NCI-H1105 (cell line): ENCODE data around the gene PRKCZ.
A peak's percentile ranks its signal among the peaks of the same experiment; 100 is the strongest.

ENCODE experiments used
- DNase-seq: peaks from one replicate; lab custom pipeline; 2025; lab: John Stamatoyannopoulos, UW

Gene PRKCZ

GRCh38 chr1:2158272-2158671 lies 108.1 kb downstream of the PRKCZ start:
- DNase-seq = no peak

DNA sequence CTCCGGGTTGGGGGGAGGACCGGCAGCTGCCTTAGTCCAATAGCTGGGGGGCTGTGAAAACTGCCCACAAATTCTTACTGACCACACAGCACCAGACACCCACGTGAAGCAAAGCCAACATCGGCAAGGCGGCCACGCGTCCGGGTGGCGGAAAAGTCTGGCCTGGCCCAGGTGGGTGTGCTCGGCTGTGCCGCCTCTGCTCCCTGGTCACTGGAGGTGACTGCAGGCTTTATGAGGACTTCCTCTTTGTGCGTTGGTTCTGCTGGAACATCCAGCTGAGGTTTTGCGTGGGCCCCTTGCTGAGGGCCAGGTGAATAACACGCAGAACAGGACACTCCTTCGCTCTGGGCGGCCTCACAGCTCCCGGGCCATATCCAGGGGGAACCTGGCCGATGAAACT lies 108.9 kb downstream of the PRKCZ start:
- DNase-seq = no peak

DNA sequence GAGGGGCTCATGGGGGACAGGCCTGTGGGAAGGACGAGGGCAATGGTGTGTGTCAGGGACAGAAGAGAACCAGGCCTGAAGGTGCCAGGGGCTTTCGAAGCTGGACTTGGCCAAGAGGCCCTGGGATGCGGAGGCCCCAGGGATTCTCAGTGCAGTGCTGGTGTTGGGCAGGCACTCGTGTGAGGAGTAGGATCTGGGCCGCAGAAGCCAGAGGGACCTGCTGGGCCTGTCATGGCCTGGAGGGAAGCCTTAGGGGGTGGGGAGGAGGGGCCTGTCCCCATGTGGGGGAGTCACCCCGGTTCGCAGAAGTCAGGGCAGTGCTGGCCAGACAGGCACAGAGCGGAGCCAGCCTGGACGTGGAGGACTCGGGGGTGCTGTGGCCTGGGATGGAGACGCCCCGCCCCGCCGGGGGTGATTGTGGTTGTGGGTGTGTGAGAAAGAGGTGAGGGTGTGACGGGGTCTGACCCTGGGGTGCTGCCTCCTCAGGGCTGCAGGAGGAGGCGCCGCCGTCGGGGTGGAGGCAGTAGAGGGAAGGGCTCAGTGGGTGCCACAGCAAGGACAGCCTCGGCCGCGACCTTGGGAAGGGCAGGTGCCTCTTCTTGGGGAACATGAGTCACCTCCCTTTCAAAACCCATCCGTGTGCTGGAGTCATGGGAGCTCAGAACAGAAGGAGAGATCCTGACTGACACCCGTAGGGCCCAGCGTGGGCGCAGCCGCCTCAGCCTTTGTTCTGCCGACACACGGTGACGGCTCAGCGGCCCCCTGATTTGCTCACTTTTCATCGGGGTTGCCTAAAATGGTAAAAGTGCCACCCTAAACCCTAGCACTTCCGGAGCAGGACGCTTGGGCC lies 110.5 kb downstream of the PRKCZ start:
- DNase-seq = no peak

GRCh38 chr1:2163205-2163604 lies 113.0 kb downstream of the PRKCZ start:
- DNase-seq = no peak

DNA sequence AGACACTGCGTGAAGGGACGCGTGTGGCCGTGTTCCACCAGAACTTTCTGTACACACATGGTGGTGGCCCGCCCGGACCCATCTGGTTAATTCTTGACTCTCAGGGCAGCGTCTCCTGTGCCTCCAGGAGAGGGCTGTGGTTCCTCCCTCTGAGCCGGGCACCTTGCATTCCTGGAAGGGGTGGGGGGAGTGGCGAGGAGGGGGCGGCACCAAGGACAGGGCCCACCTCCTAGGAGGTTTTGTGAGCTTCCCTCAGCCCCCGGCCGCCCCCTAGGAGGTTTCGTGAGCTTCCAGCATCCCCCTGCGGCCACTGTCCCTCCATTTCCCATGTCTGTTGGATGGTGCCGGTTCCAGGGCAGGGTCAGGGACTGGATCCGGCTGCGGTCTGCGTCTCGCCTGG lies 115.4 kb downstream of the PRKCZ start:
- no peak for DNase-seq

DNA sequence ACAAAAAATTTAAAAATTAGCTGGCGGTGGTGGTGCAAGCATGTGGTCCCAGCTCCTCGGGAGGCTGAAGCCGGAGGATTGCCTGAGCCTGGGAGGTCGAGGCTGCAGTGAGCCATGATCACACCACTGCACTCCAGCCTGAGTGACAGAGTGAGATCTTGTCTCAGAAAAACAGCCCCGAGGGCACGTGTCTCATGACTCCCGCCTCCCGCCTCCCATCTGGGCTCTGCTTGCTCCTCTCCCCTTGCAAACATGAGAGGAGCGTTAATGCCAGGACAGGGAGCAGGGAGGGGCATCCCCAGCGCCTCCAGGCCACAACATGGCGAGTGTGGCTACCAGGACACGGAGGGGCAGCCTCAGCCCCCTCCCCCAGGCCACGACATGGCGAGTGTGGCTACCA lies 116.0 kb downstream of the PRKCZ start:
- DNase-seq = no peak

- no peak for DNase-seq
These were observed 116.5 kb downstream of the PRKCZ start for GRCh38 chr1:2166695-2167094.

DNA sequence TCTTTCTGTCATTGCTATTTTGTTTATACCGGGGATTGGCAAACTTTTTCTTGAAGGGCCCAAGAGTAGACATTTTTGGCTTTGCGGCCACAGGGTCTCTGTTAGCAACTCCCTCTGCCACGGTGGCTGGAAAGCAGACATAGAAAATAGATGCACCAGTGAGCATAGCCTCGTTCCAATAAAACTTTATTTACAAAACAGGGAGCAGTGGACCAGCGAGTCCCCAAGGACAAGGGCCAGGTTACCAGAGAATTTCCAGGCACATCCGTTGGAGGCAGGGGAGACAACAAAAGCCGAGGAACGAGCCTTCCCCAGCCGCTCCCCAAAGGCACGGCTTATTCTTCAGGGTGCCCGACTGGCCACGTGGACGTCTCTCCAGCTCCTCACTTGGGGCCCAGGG lies 117.9 kb downstream of the PRKCZ start:
- DNase-seq = no peak

DNA sequence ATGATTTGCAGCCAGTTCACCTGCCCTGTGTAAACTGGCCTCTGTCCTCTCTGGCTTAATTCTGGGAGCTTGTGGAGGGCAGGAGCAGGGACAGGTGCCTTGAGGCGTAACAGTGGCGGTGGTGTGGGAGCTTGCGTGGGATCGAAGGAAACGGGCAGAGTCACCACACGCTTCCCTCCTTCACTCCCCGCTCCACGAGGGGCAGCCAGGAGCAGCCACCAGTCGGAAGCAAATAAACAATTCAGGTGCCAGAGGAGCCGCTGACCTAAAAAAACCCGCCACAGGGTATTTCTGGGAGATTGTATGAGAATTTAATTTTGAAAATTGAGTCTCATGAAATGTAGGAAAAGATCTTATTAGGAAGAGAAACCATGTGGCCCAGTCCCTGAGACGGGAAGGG lies 118.3 kb downstream of the PRKCZ start:
- no peak for DNase-seq

GRCh38 chr1:2169200-2169836 lies 119.1 kb downstream of the PRKCZ start:
- DNase-seq = no peak

DNA sequence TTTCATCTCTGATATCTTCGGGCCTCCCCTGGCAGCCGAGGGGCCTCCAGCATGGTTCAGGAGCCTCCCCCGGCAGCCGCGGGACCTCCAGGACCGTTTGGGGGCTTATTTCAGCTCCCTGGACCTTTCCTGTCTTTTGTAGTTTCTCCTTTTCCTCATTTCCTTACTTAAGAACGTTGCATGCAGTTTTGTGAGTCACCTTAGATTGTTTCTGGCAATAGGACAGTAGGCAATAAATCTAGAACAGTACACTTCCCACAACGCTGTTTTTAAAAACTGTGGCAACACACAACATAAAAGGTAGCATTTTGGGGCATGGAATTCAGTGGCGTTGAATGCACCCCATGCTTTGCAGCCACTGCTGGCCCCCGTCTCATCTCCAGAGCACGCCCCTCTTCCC lies 120.0 kb downstream of the PRKCZ start:
- no peak for DNase-seq

DNA sequence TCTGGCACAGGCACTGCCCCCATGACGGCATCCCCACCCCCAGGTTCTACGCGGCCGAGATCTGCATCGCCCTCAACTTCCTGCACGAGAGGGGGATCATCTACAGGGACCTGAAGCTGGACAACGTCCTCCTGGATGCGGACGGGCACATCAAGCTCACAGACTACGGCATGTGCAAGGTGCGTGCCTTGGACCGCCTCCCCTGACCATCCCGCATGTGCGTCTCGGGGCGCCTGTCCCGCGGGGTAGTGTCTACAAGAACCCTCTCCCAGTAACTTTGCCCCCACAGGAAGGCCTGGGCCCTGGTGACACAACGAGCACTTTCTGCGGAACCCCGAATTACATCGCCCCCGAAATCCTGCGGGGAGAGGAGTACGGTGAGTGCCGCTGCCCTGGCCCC lies 121.8 kb downstream of the PRKCZ start:
- no peak for DNase-seq

DNA sequence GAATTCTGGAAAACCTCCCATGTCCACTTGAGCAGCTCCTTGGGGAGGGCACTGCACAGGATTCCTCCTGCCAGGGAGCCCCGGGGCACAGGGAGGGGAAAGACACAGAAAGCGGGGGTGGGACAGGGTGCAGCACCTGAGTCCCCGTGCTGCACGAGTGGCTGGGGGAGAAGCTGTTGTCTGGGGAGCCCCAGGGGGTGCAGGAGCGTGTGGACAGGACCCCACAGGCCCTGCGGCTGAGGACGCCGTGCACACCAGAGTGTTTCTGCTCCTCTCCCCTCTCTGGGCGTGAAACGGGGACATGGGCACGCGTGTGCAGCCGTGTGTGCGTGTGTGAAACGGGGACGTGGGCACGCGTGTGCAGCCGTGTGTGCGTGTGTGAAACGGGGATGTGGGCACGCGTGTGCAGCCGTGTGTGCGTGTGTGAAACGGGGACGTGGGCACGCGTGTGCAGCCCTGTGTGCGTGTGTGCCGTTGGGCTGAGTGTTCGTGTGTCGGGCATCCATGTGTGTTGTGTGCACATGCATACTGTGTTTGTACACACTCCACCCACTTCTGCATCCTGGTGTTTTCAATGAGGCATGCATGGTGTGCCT lies 122.4 kb downstream of the PRKCZ start:
- DNase-seq = no peak

GRCh38 chr1:2173546-2174347 lies 123.5 kb downstream of the PRKCZ start:
- no peak for DNase-seq

DNA sequence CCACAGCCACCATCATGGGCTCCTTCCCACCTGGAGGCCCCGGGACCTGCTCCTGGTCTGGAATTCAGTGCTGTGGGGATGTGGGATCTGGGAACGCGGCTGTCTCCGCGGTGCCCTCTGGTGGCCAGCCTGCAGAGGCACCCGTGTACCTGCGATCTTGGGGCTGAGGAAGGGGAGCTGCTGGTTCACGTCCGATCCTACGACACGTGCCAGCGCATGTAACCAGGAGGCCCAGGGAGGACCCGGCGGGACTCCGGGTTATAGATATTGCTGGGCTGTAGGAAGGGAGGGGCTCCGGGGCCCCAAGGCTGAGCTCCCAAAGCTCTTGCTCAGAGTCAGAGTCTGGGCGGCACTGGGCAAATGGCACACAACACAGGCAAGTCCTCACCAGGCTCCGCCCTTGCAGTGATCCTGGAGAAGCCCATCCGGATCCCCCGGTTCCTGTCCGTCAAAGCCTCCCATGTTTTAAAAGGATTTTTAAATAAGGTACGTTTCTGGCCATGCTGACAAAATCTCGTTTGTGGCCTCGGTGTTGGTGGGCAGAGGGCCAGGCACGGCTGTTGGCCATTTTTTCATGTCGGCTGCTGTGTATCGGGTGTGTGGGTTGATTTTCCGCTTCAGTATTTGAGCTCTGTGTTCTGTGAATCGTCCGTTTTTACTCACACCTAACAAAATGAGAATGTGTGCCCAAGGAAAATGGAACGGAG lies 124.3 kb downstream of the PRKCZ start:
- peak; percentile 51 for DNase-seq

DNA sequence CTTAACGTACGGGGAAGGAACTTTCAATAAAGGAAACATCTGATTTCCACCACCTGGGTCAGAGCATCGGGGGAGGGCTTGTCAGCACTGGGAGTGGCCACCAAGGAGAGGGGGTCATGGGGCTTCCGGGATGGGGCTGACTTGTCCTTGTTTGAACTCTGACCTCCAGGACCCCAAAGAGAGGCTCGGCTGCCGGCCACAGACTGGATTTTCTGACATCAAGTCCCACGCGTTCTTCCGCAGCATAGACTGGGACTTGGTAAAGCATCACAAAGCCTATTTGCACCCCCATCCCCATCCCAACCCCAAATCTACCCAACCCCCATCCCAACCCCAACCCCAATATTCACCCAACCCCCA lies 124.8 kb downstream of the PRKCZ start:
- DNase-seq = no peak

- DNase-seq = no peak
These were observed 125.7 kb downstream of the PRKCZ start for GRCh38 chr1:2175681-2176454.

GRCh38 chr1:2176615-2177014 lies 126.4 kb downstream of the PRKCZ start:
- DNase-seq = no peak

DNA sequence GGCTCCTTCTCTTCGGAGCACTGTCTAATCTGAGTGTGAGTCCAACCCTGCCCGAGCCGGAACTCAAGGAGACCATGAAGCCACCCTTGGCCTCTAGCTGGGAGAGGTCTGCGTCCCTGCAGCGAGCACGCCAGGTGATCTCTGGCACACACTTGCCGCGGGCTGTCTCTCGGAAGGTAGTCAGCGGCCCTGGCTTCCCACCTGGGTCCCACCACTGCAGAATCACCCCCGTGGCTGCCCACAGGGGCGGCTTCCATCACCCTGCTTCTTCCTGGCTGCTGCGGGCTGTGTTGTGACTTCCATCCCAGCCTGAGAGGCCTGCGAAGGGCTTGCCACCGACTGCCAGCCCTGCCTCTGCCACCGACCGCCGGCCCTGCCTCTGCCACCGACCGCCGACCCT lies 127.3 kb downstream of the PRKCZ start:
- no peak for DNase-seq

DNA sequence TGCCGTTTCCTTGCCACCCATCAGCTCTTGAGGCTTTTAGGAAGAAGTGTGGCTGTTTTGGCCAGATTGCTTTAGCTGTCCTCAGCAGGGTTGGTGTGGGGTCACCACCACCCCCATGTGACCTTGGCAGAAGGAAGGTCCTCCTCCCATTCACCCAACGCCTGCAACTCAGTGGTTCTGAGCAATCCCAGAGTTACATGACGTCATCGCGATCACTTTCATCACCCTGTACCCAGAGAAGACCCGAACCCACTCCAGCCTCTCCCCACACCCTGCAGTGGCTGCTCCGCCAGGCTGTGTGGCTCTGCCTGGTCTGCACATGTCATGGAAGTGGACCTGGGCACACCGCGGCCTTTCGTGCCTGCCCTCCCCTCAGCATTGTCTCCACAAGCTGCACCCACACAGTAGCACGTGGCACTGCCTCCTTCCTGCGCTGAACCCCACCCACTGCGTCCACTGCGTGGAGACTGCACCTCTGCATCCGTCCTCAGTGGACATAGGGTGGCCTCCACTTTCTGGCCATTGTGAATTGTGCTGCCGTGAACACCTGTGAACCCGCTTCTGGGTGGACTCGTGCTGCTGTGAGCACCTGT lies 127.8 kb downstream of the PRKCZ start:
- no peak for DNase-seq

- no peak for DNase-seq
These were observed 128.7 kb downstream of the PRKCZ start for GRCh38 chr1:2178875-2179274.
